Left renal cortex interstitium (tissue), 4 donors: ENCODE data around the gene LMO2. TPM values are rescaled to one million over a fixed set of nuclear protein-coding genes. Genes with fewer than 3 reads are reported as not detected.
"Not testable (repeated sequence)": the region's sequence is repeated elsewhere in the genome, so short reads cannot be mapped to it uniquely, and the experiment has no call there.

ENCODE experiments used
- DNase-seq, 4 donors: peaks; one replicate each; pipeline ENCODE4 v3.0.0-alpha.2; 2013; ENCODE audit warnings: low read depth in 4 of 4, low spot score in 2 of 4, missing footprints in 1 of 4
- polyA plus RNA-seq, 4 donors: library from polyadenylated mRNA; unstranded; fragments of 120-200 nt; gene quantifications; one replicate each; pipeline ENCODE4 v1.2.1, GENCODE V29; 2013; ENCODE audit not compliant: insufficient read length in 4 of 4

The LMO2 gene
- polyA plus RNA-seq, result 10 to 100 TPM; 26.7 to 40.4 (median 31.1) TPM

DNA sequence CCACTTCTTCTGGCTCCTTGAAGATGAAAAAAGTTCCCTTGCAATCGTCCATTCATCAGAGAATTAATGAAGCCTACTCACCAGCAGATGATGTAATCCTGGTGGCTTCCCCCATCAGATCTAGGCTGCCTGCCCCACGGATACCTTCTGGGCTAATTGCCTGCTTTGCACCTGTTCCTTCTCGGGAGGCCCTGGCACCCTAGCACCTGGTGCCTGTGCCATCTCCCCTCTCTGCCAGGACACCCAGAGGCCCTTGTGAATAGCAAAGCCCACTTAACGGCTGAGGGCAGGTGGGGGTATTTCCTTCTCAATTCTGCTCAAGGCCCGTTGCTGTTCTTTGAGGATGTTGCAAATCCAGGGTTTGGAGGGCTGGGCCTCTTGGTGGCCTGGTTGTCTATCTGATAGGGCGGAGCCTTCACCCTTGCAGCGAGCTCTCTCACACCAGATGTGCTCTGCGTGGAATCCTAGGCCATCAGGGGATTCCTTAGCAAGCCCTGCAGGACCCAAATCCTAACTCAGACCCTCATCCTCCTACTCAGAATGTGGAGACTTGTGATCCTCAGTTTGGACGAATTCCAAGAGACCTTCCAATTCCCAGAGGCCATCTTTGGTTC lies at the start of gene LMO2:
Gene LMO2 (minus strand): TSS at position 363 of the 614 bp plus-strand sequence. CDS start 22,360 bp downstream, outside the sequence.
- no peak for DNase-seq

DNA sequence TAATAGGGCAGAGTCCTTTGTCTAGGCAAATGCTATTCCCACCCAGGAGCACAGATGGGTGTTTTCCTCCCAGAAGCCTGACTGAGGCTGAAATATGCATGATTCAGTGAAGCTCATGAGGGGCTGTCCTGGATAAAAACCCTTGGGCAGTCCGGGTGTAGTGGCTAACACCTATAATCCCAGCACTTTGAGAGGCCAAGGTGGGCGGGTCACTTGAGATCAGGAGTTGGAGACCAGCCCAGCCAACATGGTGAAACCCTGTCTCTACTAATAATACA lies 48.6 kb upstream of the LMO2 start:
- no peak for DNase-seq

DNA sequence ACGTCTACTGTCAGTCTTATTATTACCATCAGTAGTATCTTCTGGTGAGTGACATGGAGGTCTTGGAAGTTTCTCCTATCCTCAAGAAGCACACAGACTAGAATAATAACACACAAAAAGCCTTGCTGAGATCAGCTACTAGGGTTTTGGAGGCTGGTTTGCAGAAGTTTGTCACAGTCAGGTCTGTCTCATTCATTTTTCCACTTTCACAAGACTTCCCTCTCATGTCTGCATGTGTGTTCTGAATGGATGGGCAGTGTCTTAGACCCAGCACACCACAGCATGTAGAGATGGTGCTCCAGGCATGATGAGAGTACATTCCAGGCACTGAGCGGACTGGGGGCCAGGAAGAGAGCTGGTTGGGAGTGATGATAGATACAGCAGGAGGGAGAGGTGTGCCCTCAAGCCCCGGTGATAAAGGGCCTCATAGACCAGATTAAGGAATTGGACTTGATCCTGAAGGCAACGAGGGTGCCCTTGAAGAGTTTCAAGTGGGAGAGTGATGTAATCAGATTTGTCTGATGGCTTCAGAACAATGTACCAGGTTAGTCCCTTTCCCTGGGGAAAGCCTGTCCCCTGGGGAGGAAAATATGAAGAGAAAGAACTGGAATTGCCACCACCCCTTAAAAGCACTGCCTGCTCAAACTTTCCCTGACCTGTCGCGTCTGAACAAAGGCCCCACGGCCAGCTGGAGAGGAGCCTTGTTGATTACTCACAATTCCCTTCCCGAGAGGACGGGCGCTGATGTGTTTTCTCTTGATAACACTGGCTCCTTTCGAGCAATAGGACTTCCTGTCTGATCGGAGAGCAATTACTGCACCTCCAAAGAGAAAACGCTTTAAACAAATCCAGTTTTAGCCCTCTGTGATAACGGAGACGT lies 45.1 kb upstream of the LMO2 start:
- DNase-seq, result no peak

- no peak for DNase-seq
These were observed 43.9 kb upstream of the LMO2 start for GRCh38 chr11:33935461-33936456.

DNA sequence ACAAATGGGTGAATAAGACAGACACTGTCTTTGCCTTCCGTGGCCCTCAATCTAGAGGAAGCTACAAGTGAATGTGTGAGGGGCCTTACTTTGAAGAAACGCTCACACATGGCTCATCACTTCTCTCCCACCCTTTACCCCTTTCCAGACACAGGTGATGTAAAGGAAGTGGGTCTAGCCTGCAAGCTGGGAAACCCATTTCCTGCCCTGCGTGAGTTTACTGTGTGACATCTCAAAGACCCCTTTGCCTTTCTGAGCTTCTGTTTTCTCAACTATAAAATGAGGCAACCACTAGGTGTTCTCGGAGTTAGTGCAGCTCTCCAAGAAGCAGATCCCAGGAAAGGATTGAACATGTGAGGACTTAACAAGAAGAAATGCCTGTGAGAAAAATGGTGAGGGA lies 43.1 kb upstream of the LMO2 start:
- no peak for DNase-seq

DNA sequence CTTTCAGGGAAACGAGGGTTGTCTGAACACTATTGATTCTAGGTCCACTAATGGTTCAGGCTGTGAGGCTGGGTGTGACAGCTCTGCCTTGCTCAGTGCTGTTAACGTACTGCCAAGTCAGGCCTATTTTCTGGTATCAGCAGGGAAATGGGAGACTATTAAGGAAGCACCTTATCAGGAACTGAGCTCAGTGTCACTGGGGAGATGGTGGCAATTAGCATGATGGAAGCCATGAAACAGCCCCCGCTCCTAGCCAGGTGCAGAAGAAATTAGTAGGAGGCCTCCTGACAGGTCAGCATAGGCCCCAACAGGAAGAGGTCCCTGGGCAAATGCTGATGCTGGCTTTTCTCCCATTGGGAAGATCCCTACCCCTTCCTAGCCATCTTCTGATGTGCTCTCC lies 42.6 kb upstream of the LMO2 start:
- DNase-seq, result no peak

GRCh38 chr11:33933602-33934001 lies 41.7 kb upstream of the LMO2 start:
- DNase-seq, result no peak

DNA sequence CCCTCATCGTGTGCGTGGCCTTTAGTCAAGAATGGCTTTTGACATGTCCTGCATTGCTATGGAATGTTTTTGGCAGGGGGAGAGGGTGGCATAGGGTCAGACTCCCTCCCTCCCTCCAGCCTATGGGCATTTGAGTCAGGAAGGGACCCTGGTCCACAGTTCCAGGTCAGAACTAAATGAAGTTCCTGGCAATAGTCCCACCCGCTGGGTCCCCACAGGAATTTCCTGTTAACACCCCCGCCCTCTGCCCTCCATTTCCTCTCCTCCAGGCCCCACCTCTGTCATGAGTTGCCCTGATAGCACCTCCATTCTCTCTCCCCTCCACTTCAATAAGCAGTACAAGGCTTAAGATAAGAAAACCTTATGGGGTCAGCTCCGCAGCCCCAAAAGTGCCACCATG lies 40.8 kb upstream of the LMO2 start:
- DNase-seq, result no peak

DNA sequence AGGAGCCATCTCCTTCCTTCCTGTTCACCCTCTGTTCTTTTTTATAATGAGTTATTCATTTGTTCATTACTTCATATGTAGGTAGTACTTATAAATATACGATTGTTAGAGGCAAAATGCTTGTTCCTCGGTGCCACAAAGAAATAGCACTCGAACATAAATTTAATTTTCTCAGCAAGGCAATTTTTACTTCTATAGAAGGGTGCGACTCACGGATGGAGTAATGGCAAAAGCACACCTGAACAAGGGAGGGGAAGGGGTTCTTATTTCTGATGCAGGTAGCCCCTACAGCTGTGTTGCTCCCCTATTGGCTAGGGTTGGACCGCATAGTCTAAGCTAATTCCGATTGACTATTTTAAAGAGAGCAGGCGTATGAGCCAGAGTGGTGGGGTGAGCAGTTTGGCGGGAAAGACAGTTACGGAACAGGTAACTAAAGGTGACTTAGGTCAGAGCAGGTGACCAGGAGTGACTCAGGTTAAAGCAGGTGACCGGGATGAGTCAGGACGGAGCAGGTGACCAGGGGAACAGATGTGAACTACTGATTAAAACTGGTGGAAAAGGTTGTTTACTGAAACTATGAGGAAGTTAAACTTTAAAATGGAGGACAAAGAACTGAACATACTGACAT lies 40.0 kb upstream of the LMO2 start:
- not testable (repeated sequence) for DNase-seq

GRCh38 chr11:33931067-33931466 lies 39.2 kb upstream of the LMO2 start:
- no peak for DNase-seq

DNA sequence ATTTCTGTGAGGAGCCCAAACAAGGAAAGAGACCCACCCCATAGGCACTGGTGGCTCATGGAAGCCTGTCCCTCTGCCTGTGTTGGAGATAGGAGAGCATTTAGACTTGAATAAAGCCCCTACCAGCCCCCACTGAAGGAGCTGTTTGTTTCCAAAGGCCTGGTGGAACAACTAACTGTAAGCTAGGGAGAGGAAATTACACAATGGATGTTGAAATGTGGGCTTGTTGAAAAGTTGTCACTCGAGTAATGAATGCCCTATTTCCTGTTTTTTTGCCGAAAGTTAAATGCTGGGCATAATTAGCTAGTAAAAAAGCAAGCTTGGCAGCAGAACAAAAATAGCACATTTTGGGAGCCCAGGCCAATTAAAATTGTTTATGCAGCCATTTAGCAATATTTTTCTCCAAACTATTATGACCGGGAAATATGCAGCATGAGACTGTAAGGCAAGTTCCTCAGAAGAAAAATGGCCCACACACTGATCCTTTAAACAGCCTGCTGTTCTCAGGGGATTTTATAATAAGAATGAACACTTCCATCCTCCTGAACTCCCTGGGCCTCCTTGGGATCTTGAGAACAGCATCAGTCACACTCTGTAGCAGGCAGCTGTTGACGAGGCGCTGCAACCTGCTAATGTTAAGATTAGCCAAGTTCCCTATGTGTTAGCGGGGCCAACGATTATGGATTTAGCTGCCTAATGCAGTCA lies 38.6 kb upstream of the LMO2 start:
- peak in 2 of 4 donors; percentile 57 to 65 for DNase-seq

GRCh38 chr11:33928564-33928963 lies 36.7 kb upstream of the LMO2 start:
- DNase-seq, result no peak

GRCh38 chr11:33926671-33927552 lies 35.0 kb upstream of the LMO2 start:
- no peak for DNase-seq

DNA sequence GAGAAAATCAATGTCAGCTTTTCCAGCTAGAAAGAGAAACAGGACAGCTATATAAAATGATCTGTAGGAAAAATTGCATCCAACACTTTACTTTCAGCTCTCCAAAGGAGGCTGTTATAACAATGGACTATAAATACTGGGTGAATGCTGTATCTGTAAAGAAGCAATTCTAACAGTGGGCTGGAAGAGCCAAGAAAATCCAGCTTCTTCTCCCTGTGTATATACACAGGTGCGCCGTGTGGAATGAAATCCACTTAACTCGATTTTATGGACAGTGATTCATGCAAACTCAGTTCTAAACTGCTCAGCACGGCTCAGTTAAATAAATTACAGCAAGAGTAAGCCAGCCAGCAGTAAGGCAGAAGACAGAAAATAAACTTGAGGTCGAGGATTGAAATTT lies 32.5 kb upstream of the LMO2 start:
- no peak for DNase-seq

- DNase-seq, result no peak
These were observed 31.8 kb upstream of the LMO2 start for GRCh38 chr11:33923626-33924025.

GRCh38 chr11:33920838-33921613 lies 29.1 kb upstream of the LMO2 start:
- DNase-seq, result no peak

DNA sequence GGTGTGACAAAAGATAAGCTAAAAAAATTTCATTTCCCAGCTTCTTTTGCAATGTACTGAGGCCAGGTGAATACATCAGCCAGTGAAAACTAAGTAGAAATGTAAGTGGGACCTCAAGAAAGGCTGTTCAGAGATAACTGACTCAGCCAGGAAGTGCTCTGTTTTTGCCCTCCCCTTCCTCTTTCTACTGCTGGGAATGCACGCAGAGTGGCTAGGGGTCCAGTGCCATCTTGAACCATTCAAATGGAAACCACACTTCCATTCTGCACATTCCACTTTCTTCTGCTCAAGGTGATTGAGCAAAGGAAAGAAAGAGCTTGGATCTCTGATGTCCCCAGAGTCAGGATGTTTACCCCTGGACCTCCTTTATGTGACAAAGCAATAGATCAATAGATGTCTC lies 27.8 kb upstream of the LMO2 start:
- no peak for DNase-seq

GRCh38 chr11:33917402-33917801 lies 25.5 kb upstream of the LMO2 start:
- DNase-seq, result not testable (repeated sequence)
